Fibroblast of mammary gland (primary cell): ENCODE measurements around the gene DRG1.

Source experiments
- DNase-seq: peaks from one replicate; pipeline ENCODE4 v3.0.0-alpha.2; 2010; ENCODE audit warnings: low read depth
- H3K4me3 ChIP-seq: 2 replicates; pipeline ENCODE4 v1.5.1; 2011; ENCODE audit warnings: low read depth, mild to moderate bottlenecking, low read length, moderate library complexity; ENCODE audit not compliant: control insufficient read depth
- TF ChIP-seq, protein P1 (sequence below): conservative IDR thresholded peaks from 2 replicates; pipeline ENCODE4 v1.5.1; 2011; ENCODE audit warnings: low read depth, low read length, inconsistent platforms; ENCODE audit not compliant: control insufficient read depth, insufficient read depth

DRG1 gene, protein sequence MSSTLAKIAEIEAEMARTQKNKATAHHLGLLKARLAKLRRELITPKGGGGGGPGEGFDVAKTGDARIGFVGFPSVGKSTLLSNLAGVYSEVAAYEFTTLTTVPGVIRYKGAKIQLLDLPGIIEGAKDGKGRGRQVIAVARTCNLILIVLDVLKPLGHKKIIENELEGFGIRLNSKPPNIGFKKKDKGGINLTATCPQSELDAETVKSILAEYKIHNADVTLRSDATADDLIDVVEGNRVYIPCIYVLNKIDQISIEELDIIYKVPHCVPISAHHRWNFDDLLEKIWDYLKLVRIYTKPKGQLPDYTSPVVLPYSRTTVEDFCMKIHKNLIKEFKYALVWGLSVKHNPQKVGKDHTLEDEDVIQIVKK

DNA sequence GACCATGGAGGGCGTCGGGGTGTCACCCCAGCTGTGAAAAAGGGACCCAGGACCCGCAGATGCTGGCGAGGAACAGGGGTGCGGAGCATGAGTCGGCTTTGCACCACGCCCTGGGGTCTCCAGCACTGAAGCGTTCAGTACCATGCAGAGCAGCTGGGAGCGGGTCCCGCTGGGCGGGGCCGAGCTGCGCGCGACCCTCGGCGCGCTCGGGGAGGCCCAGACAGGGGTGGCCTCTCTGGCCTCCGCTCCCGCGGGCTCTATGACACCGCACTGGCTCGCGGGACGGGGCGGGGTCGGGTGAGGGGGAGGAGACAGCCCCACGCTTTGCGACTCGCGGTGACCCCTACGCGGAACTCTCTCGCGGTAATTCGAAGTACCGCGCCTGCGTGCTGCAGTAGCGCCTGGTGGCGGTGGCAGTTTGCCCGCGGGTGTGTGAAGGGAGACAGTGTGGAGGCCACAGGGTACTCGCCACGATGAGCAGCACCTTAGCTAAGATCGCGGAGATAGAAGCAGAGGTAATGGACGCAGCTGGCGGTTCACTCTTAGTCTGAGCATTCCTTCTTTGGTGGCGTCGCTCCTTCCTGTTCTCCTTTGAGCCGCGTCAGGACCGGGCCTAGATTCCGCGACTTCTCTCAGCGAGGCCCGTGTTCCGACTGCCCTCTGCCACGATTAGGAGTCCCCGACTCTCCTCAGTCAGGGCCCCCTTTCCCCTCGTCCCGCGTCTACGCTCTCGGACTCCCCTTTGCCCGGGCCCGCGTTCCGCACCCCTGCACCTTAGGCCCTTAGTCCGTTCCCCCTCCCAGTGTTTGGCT lies at the start of gene DRG1:
Gene DRG1 (plus strand): TSS at position 394 of the 812 bp plus-strand sequence. CDS start 80 bp downstream, at position 474.
- H3K4me3 ChIP-seq: peak within 1 kb of the TSS; percentile 79
- DNase-seq: peak; percentile 92
- TF ChIP-seq, protein P1, sequence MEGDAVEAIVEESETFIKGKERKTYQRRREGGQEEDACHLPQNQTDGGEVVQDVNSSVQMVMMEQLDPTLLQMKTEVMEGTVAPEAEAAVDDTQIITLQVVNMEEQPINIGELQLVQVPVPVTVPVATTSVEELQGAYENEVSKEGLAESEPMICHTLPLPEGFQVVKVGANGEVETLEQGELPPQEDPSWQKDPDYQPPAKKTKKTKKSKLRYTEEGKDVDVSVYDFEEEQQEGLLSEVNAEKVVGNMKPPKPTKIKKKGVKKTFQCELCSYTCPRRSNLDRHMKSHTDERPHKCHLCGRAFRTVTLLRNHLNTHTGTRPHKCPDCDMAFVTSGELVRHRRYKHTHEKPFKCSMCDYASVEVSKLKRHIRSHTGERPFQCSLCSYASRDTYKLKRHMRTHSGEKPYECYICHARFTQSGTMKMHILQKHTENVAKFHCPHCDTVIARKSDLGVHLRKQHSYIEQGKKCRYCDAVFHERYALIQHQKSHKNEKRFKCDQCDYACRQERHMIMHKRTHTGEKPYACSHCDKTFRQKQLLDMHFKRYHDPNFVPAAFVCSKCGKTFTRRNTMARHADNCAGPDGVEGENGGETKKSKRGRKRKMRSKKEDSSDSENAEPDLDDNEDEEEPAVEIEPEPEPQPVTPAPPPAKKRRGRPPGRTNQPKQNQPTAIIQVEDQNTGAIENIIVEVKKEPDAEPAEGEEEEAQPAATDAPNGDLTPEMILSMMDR: no peak

DNA sequence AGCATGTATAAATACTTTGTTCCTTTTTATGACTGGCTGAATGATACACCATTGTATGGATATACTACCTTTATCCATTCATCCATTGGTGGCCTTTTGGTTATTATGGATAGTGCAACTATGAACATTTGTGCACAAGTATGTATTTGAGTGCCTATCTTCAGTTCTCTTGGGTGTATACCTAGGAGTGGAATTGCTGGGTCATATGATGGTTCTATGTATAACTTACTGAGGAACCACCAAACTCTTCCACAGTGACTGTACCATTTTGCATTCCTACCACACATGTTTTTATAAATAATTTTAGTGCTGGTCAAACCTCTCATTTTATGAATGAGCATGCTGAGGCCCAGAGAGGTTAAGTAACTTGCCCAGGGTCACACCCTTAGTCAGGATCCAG lies 49.4 kb upstream of the DRG1 start:
- H3K4me3 ChIP-seq: no peak overlapping the region
- no peak for DNase-seq
- TF ChIP-seq, protein P1: no peak

DNA sequence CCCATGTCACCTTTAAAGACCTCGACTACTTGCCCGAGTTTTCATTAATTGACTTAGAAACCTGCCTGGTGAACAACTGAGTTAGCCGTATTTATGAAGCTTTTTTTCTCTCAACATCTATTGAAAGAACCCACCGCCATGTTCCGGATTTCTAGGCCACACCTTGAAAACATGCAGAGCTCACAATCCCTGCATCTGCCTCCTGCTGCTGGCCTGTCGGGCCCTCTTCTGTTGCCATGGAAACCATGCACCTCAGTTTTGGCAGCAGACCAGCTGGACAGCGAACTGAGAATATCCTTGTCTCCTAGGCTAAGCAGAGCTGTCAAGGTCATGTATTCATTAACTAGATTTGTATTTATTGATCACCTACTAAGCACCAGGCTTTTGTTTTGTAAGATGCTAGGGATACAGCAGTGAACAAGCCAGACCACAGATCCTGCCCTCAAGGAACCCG lies 49.0 kb upstream of the DRG1 start:
- DNase-seq: peak; percentile 21
- H3K4me3 ChIP-seq: no peak overlapping the region
- TF ChIP-seq, protein P1: no peak

DNA sequence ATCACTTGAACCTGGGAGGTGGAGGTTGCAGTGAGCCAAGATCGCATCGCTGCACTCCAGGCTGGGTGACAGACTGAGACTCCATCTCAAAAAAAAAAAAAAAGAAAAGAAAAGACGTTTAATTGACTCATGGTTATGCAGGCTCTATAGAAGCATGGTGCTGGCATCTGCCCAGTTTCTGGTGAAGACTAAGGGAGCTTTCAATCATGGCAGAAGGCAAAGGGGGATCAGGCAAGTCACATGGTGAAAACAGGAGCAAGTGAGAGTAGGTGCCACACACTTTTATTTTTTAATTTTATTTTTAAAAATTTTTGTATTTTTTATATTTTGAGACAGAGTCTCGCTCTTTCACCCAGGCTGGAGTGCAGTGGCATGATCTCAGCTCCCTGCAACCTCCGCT lies 44.9 kb upstream of the DRG1 start:
- no peak overlapping the region for H3K4me3 ChIP-seq
- DNase-seq: no peak
- TF ChIP-seq, protein P1: no peak

DNA sequence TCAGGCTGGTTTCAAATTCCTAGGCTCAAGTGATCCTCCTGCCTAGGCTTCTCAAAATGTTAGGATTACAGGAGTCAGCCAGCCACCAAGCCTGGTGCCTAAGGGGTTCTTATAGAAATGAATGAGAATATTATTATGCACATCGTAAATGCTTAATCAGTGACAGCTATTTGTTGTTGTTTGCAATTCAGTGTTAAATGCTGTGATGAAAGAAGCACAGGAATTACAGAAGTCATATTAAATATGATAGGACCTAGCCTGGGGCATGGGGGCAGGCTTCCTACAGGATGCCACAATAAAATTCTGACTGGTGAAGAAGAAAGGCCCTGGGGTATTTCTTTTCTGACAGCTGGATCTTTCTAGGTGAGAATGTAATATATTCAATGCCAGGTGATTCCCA lies 39.4 kb upstream of the DRG1 start:
- TF ChIP-seq, protein P1: no peak
- H3K4me3 ChIP-seq: no peak overlapping the region
- DNase-seq: no peak

DNA sequence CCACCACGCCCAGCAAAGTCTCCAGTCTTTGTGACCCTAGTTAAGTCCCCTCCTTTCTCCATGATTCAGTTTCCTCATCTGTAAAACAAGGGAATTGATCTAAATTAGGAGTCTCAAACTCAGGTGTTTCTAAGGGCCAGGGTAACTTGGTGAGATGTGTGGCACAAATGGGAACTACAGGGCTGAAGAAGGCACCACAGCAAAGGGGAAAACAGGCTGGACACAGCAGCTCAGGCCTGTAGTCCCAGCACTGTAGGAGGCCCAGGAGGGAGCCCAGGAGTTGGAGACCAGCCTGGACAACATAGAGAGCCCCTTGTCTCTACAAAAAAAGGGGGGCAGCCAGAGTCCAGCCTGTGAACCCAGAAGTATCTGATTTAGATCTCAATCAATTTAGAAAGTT lies 37.7 kb upstream of the DRG1 start:
- no peak for DNase-seq
- no peak overlapping the region for H3K4me3 ChIP-seq
- TF ChIP-seq, protein P1: no peak
